IgD-negative memory B cell (primary cell): ENCODE data around the gene DCC. TPM values are rescaled to one million over a fixed set of nuclear protein-coding genes. Genes with fewer than 3 reads are reported as not detected.

Experiments
- H3K27ac Mint-ChIP-seq, 3 donors: one replicate each; pipeline ENCODE4 v1.8.0; 2020 to 2022; ENCODE audit warnings: mild to moderate bottlenecking in 3 of 3, mixed read lengths in 3 of 3, moderate library complexity in 1 of 3
- H3K27me3 Mint-ChIP-seq: one replicate; pipeline ENCODE4 v1.8.0; 2021; ENCODE audit warnings: mixed read lengths
- H3K36me3 Mint-ChIP-seq: one replicate; pipeline ENCODE4 v1.8.0; 2020; ENCODE audit warnings: mild to moderate bottlenecking, mixed read lengths
- H3K4me1 Mint-ChIP-seq, 3 donors: one replicate each; pipeline ENCODE4 v1.8.0; 2020 to 2022; ENCODE audit warnings: mixed read lengths in 3 of 3, mild to moderate bottlenecking in 1 of 3
- H3K4me3 Mint-ChIP-seq, 4 donors: one replicate each; pipeline ENCODE4 v1.8.0; 2020 to 2022; ENCODE audit warnings: mild to moderate bottlenecking in 4 of 4, mixed read lengths in 4 of 4, moderate library complexity in 3 of 4
- H3K9me3 Mint-ChIP-seq, 3 donors: one replicate each; pipeline ENCODE4 v1.8.0; 2020 to 2021; ENCODE audit warnings: mixed read lengths in 3 of 3, mild to moderate bottlenecking in 1 of 3
- polyA plus RNA-seq: library from polyadenylated mRNA; unstranded; fragments of 300-500 nt; fragmentation: Illumina TruSeq; gene quantifications from one replicate; pipeline ENCODE4 v1.2.3, GENCODE V29; 2021

DCC gene
- polyA plus RNA-seq, 1 donor from 2014 or later = not detected

GRCh38 chr18:53283708-53284107 lies 943.7 kb downstream of the DCC start:
- no peaks in the 10 kb centered on the region for H3K4me1 Mint-ChIP-seq
- peaks cover 4 to 15% (median 7%) of the 10 kb centered on the region in 3 donors for H3K9me3 Mint-ChIP-seq
- no peaks in the 10 kb centered on the region for H3K36me3 Mint-ChIP-seq
- no peak overlapping the region for H3K4me3 Mint-ChIP-seq
- no peaks in the 10 kb centered on the region for H3K27me3 Mint-ChIP-seq
- H3K27ac Mint-ChIP-seq = no peak overlapping the region

- H3K9me3 Mint-ChIP-seq = peaks cover 0 to 16% (median 0%) of the 10 kb centered on the region in 3 donors
- peaks cover 2% of the 10 kb centered on the region for H3K36me3 Mint-ChIP-seq
- H3K27me3 Mint-ChIP-seq = no peaks in the 10 kb centered on the region
- no peaks in the 10 kb centered on the region for H3K4me1 Mint-ChIP-seq
- no peak overlapping the region for H3K4me3 Mint-ChIP-seq
- no peak overlapping the region for H3K27ac Mint-ChIP-seq
Observed at GRCh38 chr18:53305461-53305860, 965.5 kb downstream of the DCC start.

GRCh38 chr18:53319628-53320027 lies 979.6 kb downstream of the DCC start:
- H3K27ac Mint-ChIP-seq = no peak overlapping the region
- H3K9me3 Mint-ChIP-seq = peaks cover 1 to 23% (median 6%) of the 10 kb centered on the region in 3 donors
- no peak overlapping the region for H3K4me3 Mint-ChIP-seq
- no peaks in the 10 kb centered on the region for H3K4me1 Mint-ChIP-seq
- no peaks in the 10 kb centered on the region for H3K36me3 Mint-ChIP-seq
- no peaks in the 10 kb centered on the region for H3K27me3 Mint-ChIP-seq

GRCh38 chr18:53322163-53322562 lies 982.2 kb downstream of the DCC start:
- no peaks in the 10 kb centered on the region for H3K36me3 Mint-ChIP-seq
- H3K27me3 Mint-ChIP-seq = no peaks in the 10 kb centered on the region
- no peak overlapping the region for H3K27ac Mint-ChIP-seq
- H3K4me1 Mint-ChIP-seq = no peaks in the 10 kb centered on the region
- no peak overlapping the region for H3K4me3 Mint-ChIP-seq
- peaks cover 1 to 17% (median 6%) of the 10 kb centered on the region in 3 donors for H3K9me3 Mint-ChIP-seq

GRCh38 chr18:53324353-53324752 lies 984.4 kb downstream of the DCC start:
- peaks cover 1 to 9% (median 4%) of the 10 kb centered on the region in 3 donors for H3K9me3 Mint-ChIP-seq
- H3K27ac Mint-ChIP-seq = no peak overlapping the region
- H3K4me1 Mint-ChIP-seq = no peaks in the 10 kb centered on the region

GRCh38 chr18:53360501-53361443 lies 1020.8 kb downstream of the DCC start:
- Mint-ChIP-seq H3K4me3 (no peak overlapping the region), H3K4me1 (no peaks in the 10 kb centered on the region), H3K36me3 (no peaks in the 10 kb centered on the region), H3K27ac (no peak overlapping the region), H3K9me3 (peaks cover 0 to 2% (median 0%) of the 10 kb centered on the region in 3 donors), H3K27me3 (no peaks in the 10 kb centered on the region)

More at GRCh38 chr18:53324353-53324752, 984.4 kb downstream of the DCC start:
- Mint-ChIP-seq H3K36me3 (no peaks in the 10 kb centered on the region), H3K4me3 (no peak overlapping the region), H3K27me3 (no peaks in the 10 kb centered on the region)

- no peak overlapping the region for H3K4me3 Mint-ChIP-seq
- H3K9me3 Mint-ChIP-seq = peaks cover 0 to 2% (median 0%) of the 10 kb centered on the region in 3 donors
- no peak overlapping the region for H3K27ac Mint-ChIP-seq
- no peaks in the 10 kb centered on the region for H3K36me3 Mint-ChIP-seq
- H3K27me3 Mint-ChIP-seq = no peaks in the 10 kb centered on the region
- H3K4me1 Mint-ChIP-seq = no peaks in the 10 kb centered on the region
Observed at GRCh38 chr18:53375621-53376020, 1035.6 kb downstream of the DCC start.

GRCh38 chr18:53380063-53380639 lies 1040.2 kb downstream of the DCC start:
- Mint-ChIP-seq H3K27ac (no peak overlapping the region), H3K27me3 (no peaks in the 10 kb centered on the region), H3K4me3 (no peak overlapping the region), H3K4me1 (no peaks in the 10 kb centered on the region), H3K9me3 (peaks cover 0 to 2% (median 0%) of the 10 kb centered on the region in 3 donors), H3K36me3 (no peaks in the 10 kb centered on the region)

GRCh38 chr18:53382870-53383269 lies 1042.9 kb downstream of the DCC start:
- H3K27ac Mint-ChIP-seq = no peak overlapping the region
- H3K4me1 Mint-ChIP-seq = no peaks in the 10 kb centered on the region
- H3K27me3 Mint-ChIP-seq = no peaks in the 10 kb centered on the region
- no peaks in the 10 kb centered on the region for H3K36me3 Mint-ChIP-seq
- H3K4me3 Mint-ChIP-seq = no peak overlapping the region
- peaks cover 0 to 2% (median 0%) of the 10 kb centered on the region in 3 donors for H3K9me3 Mint-ChIP-seq

GRCh38 chr18:53385889-53386288 lies 1045.9 kb downstream of the DCC start:
- no peak overlapping the region for H3K27ac Mint-ChIP-seq
- no peaks in the 10 kb centered on the region for H3K27me3 Mint-ChIP-seq
- peaks cover 0 to 2% (median 0%) of the 10 kb centered on the region in 3 donors for H3K9me3 Mint-ChIP-seq
- no peaks in the 10 kb centered on the region for H3K4me1 Mint-ChIP-seq
- no peaks in the 10 kb centered on the region for H3K36me3 Mint-ChIP-seq
- H3K4me3 Mint-ChIP-seq = no peak overlapping the region

- Mint-ChIP-seq H3K27me3 (no peaks in the 10 kb centered on the region), H3K9me3 (peaks cover 0 to 2% (median 0%) of the 10 kb centered on the region in 3 donors)
Observed at GRCh38 chr18:53387581-53387980, 1047.6 kb downstream of the DCC start.

GRCh38 chr18:53402670-53403069 lies 1062.7 kb downstream of the DCC start:
- Mint-ChIP-seq H3K36me3 (no peaks in the 10 kb centered on the region), H3K27me3 (no peaks in the 10 kb centered on the region), H3K4me1 (no peaks in the 10 kb centered on the region), H3K27ac (no peak overlapping the region), H3K9me3 (no peaks in the 10 kb centered on the region), H3K4me3 (no peak overlapping the region)

More at GRCh38 chr18:53387581-53387980, 1047.6 kb downstream of the DCC start:
- Mint-ChIP-seq H3K4me3 (no peak overlapping the region), H3K36me3 (no peaks in the 10 kb centered on the region), H3K27ac (no peak overlapping the region), H3K4me1 (no peaks in the 10 kb centered on the region)

- Mint-ChIP-seq H3K36me3 (no peaks in the 10 kb centered on the region), H3K27me3 (no peaks in the 10 kb centered on the region), H3K4me3 (no peak overlapping the region), H3K9me3 (peaks cover 0 to 4% (median 2%) of the 10 kb centered on the region in 3 donors), H3K4me1 (no peaks in the 10 kb centered on the region), H3K27ac (no peak overlapping the region)
Observed at GRCh38 chr18:53408271-53408670, 1068.3 kb downstream of the DCC start.

GRCh38 chr18:53411511-53411910 lies 1071.5 kb downstream of the DCC start:
- Mint-ChIP-seq H3K27ac (no peak overlapping the region), H3K36me3 (no peaks in the 10 kb centered on the region), H3K4me3 (no peak overlapping the region)

GRCh38 chr18:53417003-53417402 lies 1077.0 kb downstream of the DCC start:
- H3K27me3 Mint-ChIP-seq = no peaks in the 10 kb centered on the region
- no peak overlapping the region for H3K4me3 Mint-ChIP-seq
- H3K4me1 Mint-ChIP-seq = no peaks in the 10 kb centered on the region
- no peak overlapping the region for H3K27ac Mint-ChIP-seq
- H3K36me3 Mint-ChIP-seq = no peaks in the 10 kb centered on the region
- H3K9me3 Mint-ChIP-seq = peaks cover 0 to 3% (median 2%) of the 10 kb centered on the region in 3 donors

More at GRCh38 chr18:53411511-53411910, 1071.5 kb downstream of the DCC start:
- Mint-ChIP-seq H3K27me3 (no peaks in the 10 kb centered on the region), H3K9me3 (peaks cover 0 to 4% (median 2%) of the 10 kb centered on the region in 3 donors), H3K4me1 (no peaks in the 10 kb centered on the region)
